Cardiac ventricle fibroblast (primary cell): ENCODE measurements around the gene NLRP4. TPM values are rescaled to one million over a fixed set of nuclear protein-coding genes. Genes with fewer than 3 reads are reported as not detected.

Experiments used
- total RNA-seq: library from RNA; depleted of rRNA; stranded (reverse); fragments of >200 nt; gene quantifications from 2 replicates; pipeline ENCODE4 v1.2.3, GENCODE V29; 2015

NLRP4 gene, protein sequence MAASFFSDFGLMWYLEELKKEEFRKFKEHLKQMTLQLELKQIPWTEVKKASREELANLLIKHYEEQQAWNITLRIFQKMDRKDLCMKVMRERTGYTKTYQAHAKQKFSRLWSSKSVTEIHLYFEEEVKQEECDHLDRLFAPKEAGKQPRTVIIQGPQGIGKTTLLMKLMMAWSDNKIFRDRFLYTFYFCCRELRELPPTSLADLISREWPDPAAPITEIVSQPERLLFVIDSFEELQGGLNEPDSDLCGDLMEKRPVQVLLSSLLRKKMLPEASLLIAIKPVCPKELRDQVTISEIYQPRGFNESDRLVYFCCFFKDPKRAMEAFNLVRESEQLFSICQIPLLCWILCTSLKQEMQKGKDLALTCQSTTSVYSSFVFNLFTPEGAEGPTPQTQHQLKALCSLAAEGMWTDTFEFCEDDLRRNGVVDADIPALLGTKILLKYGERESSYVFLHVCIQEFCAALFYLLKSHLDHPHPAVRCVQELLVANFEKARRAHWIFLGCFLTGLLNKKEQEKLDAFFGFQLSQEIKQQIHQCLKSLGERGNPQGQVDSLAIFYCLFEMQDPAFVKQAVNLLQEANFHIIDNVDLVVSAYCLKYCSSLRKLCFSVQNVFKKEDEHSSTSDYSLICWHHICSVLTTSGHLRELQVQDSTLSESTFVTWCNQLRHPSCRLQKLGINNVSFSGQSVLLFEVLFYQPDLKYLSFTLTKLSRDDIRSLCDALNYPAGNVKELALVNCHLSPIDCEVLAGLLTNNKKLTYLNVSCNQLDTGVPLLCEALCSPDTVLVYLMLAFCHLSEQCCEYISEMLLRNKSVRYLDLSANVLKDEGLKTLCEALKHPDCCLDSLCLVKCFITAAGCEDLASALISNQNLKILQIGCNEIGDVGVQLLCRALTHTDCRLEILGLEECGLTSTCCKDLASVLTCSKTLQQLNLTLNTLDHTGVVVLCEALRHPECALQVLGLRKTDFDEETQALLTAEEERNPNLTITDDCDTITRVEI
- total RNA-seq = not detected in 2 replicates

DNA sequence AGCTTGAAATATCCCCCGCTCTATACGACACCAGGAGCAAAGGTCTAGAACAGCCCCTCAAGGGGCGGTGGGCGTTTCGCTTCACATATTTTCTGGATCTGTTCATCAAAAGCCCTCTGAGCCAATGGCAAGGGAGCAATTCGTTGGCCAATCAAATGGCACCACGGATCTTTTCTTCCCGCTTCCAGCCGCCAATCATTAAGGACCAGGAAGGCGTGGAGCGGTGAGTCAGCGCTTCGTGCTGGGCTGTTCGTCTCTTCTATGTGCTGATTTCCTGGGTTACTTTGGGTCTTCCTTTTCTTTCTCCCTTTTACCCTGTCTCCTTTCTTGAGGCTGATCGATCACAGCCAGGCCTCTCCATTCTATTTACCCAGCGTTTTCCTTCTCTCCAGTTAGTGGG is at the start of gene NLRP4:
Gene NLRP4 (plus strand): TSS at position 201 of the 400 bp plus-strand sequence. CDS start 15,541 bp downstream, outside the sequence.

DNA sequence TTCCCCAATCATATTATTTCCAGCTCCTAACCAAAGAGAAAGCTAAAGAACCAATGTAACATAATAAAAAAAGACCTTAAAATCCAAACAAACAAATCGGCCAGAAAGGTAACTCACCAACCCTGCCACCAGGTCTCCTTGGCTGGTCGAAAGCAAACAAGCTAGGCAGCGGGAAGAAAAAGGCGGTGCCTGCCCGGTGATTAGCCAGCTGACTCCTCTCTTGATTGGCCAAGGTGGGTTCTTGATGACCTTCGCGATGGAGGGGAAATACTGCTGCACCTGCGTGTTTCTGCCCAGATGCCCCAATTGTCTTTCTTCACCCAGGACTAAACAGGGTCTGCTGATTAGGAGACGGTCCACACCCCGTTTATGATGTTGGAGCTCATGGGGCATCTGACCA is 4.5 kb upstream of the NLRP4 start, which contains the start of gene NLRP11:
Gene NLRP11 (minus strand): TSS at position 154 of the 400 bp plus-strand sequence. CDS start 13,825 bp downstream, outside the sequence.

Other genes starting within 250 kb of the NLRP4 start
- gene FIZ1, start 237.0 kb upstream of the NLRP4 start, total RNA-seq = 4.9 and 7.0 TPM in 2 replicates
- 17.9 and 21.6 TPM in 2 replicates for gene ZNF524, start 236.3 kb upstream of the NLRP4 start, total RNA-seq
- 6.8 and 7.6 TPM in 2 replicates for gene ZNF865, start 230.9 kb upstream of the NLRP4 start, total RNA-seq
- gene ZNF784, start 212.0 kb upstream of the NLRP4 start, total RNA-seq = 2.1 and 4.0 TPM in 2 replicates
- gene ZNF580, start 195.5 kb upstream of the NLRP4 start, total RNA-seq = 16.3 and 17.3 TPM in 2 replicates
- 37.1 and 44.1 TPM in 2 replicates for gene ZNF581, start 192.9 kb upstream of the NLRP4 start, total RNA-seq
- 14.9 and 17.8 TPM in 2 replicates for gene CCDC106, start 188.3 kb upstream of the NLRP4 start, total RNA-seq
- 86.1 and 111 TPM in 2 replicates for gene U2AF2, start 181.5 kb upstream of the NLRP4 start, total RNA-seq
- 164 and 197 TPM in 2 replicates for gene EPN1, start 161.3 kb upstream of the NLRP4 start, total RNA-seq
- gene NLRP9, start 98.1 kb upstream of the NLRP4 start, total RNA-seq = not detected in 2 replicates
- gene RFPL4A, start 77.4 kb upstream of the NLRP4 start, total RNA-seq = not detected in 2 replicates
- gene RFPL4AL1, start 67.4 kb upstream of the NLRP4 start, total RNA-seq = not detected in 2 replicates
- gene NLRP11, start 4.5 kb upstream of the NLRP4 start, total RNA-seq = 0.06 TPM in 1 of 2 replicates, not detected in the other
- gene NLRP13, start 95.8 kb downstream of the NLRP4 start, total RNA-seq = not detected in 2 replicates
- not detected in 2 replicates for gene NLRP8, start 111.3 kb downstream of the NLRP4 start, total RNA-seq
- not detected in 2 replicates for gene NLRP5, start 150.2 kb downstream of the NLRP4 start, total RNA-seq